HEK293 (cell line): ENCODE results near the gene POLL.

Experiments
- BCL11A ChIP-seq: fragments of 450-650 bp; formaldehyde crosslinking; IDR thresholded peaks from 2 replicates; pipeline ENCODE4 v1.5.1; 2016; ENCODE audit warnings: low read depth, missing biosample characterization, missing genetic modification characterization
- EGR2 ChIP-seq: fragments of 450-650 bp; formaldehyde crosslinking; IDR thresholded peaks from 2 replicates; pipeline ENCODE4 v1.5.1; 2016; ENCODE audit warnings: low read depth, missing biosample characterization, missing genetic modification characterization
- KLF16 ChIP-seq: fragments of 450-650 bp; formaldehyde crosslinking; IDR thresholded peaks from 2 replicates; pipeline ENCODE4 v1.5.1; 2017; ENCODE audit warnings: missing biosample characterization, missing genetic modification characterization
- KLF8 ChIP-seq: fragments of 450-650 bp; formaldehyde crosslinking; IDR thresholded peaks from 2 replicates; pipeline ENCODE4 v1.5.1; 2016; ENCODE audit warnings: missing biosample characterization, missing genetic modification characterization
- OVOL3 ChIP-seq: fragments of 450-650 bp; formaldehyde crosslinking; IDR thresholded peaks from 2 replicates; pipeline ENCODE4 v1.5.1; 2016; ENCODE audit warnings: missing biosample characterization, missing genetic modification characterization
- SALL2 ChIP-seq: fragments of 450-650 bp; formaldehyde crosslinking; IDR thresholded peaks from 2 replicates; pipeline ENCODE4 v1.5.0; 2017; ENCODE audit warnings: missing biosample characterization, mild to moderate bottlenecking, missing genetic modification characterization, borderline replicate concordance
- SP7 ChIP-seq: fragments of 450-650 bp; formaldehyde crosslinking; IDR thresholded peaks from 2 replicates; pipeline ENCODE4 v1.5.1; 2016; ENCODE audit warnings: missing biosample characterization, missing genetic modification characterization
- ZBTB17 ChIP-seq: fragments of 450-650 bp; formaldehyde crosslinking; IDR thresholded peaks from 2 replicates; pipeline ENCODE4 v1.5.1; 2016; ENCODE audit warnings: missing biosample characterization, missing genetic modification characterization
- ZNF121 ChIP-seq: fragments of 450-650 bp; formaldehyde crosslinking; IDR thresholded peaks from 2 replicates; pipeline ENCODE4 v1.5.1; 2016; ENCODE audit warnings: missing biosample characterization, missing genetic modification characterization
- ZNF132 ChIP-seq: fragments of 450-650 bp; formaldehyde crosslinking; IDR thresholded peaks from 2 replicates; pipeline ENCODE4 v1.5.1; 2017; ENCODE audit warnings: missing biosample characterization, missing genetic modification characterization, borderline replicate concordance
- ZNF133 ChIP-seq: fragments of 450-650 bp; formaldehyde crosslinking; IDR thresholded peaks from 2 replicates; pipeline ENCODE4 v1.5.1; 2016; ENCODE audit warnings: missing biosample characterization, missing genetic modification characterization
- ZNF140 ChIP-seq: fragments of 450-650 bp; formaldehyde crosslinking; IDR thresholded peaks from 2 replicates; pipeline ENCODE4 v1.5.1; 2016; ENCODE audit warnings: missing biosample characterization, missing genetic modification characterization
- ZNF175 ChIP-seq: fragments of 450-650 bp; formaldehyde crosslinking; IDR thresholded peaks from 2 replicates; pipeline ENCODE4 v1.5.1; 2016; ENCODE audit warnings: missing biosample characterization, missing genetic modification characterization
- ZNF350 ChIP-seq: fragments of 450-650 bp; formaldehyde crosslinking; IDR thresholded peaks from 2 replicates; pipeline ENCODE4 v1.5.0; 2017; ENCODE audit warnings: missing biosample characterization, mild to moderate bottlenecking, missing genetic modification characterization
- ZNF362 ChIP-seq: fragments of 450-650 bp; formaldehyde crosslinking; IDR thresholded peaks from 2 replicates; pipeline ENCODE4 v1.5.1; 2016; ENCODE audit warnings: missing biosample characterization, missing genetic modification characterization
- ZNF426 ChIP-seq: fragments of 450-650 bp; formaldehyde crosslinking; IDR thresholded peaks from 2 replicates; pipeline ENCODE4 v1.5.1; 2017; ENCODE audit warnings: missing biosample characterization, missing genetic modification characterization, mild to moderate bottlenecking, inconsistent platforms, moderate library complexity
- ZNF510 ChIP-seq: fragments of 450-650 bp; formaldehyde crosslinking; IDR thresholded peaks from 2 replicates; pipeline ENCODE4 v1.5.1; 2018; ENCODE audit warnings: mild to moderate bottlenecking, missing genetic modification characterization, missing biosample characterization; ENCODE audit not compliant: insufficient replicate concordance
- ZNF514 ChIP-seq: fragments of 450-650 bp; formaldehyde crosslinking; IDR thresholded peaks from 2 replicates; pipeline ENCODE4 v1.5.1; 2016; ENCODE audit warnings: missing biosample characterization, missing genetic modification characterization
- ZNF544 ChIP-seq: fragments of 450-650 bp; formaldehyde crosslinking; IDR thresholded peaks from 2 replicates; pipeline ENCODE4 v1.5.0; 2017; ENCODE audit warnings: missing biosample characterization, missing genetic modification characterization
- ZNF555 ChIP-seq: fragments of 450-650 bp; formaldehyde crosslinking; conservative IDR thresholded peaks from 2 replicates; pipeline ENCODE4 v1.5.1; 2017; ENCODE audit warnings: missing biosample characterization, mild to moderate bottlenecking, missing genetic modification characterization, inconsistent platforms
- ZNF558 ChIP-seq: fragments of 450-650 bp; formaldehyde crosslinking; IDR thresholded peaks from 2 replicates; pipeline ENCODE4 v1.5.1; 2016; ENCODE audit warnings: missing biosample characterization, missing genetic modification characterization
- ZNF658 ChIP-seq: fragments of 450-650 bp; formaldehyde crosslinking; IDR thresholded peaks from 2 replicates; pipeline ENCODE4; 2016; ENCODE audit warnings: missing biosample characterization, missing genetic modification characterization
- ZNF704 ChIP-seq: fragments of 450-650 bp; formaldehyde crosslinking; IDR thresholded peaks from 2 replicates; pipeline ENCODE4 v1.5.1; 2016; ENCODE audit warnings: missing biosample characterization, missing genetic modification characterization
- ZNF777 ChIP-seq: fragments of 450-650 bp; formaldehyde crosslinking; IDR thresholded peaks from 2 replicates; pipeline ENCODE4 v1.5.1; 2017; ENCODE audit warnings: missing biosample characterization, missing genetic modification characterization, borderline replicate concordance
- ZSCAN23 ChIP-seq: fragments of 450-650 bp; formaldehyde crosslinking; IDR thresholded peaks from 2 replicates; pipeline ENCODE4 v1.5.1; 2016; ENCODE audit warnings: missing biosample characterization, missing genetic modification characterization
- TF ChIP-seq, protein P1 (sequence below): fragments of 450-650 bp; formaldehyde crosslinking; IDR thresholded peaks from 2 replicates; pipeline ENCODE4 v1.5.1; 2016; ENCODE audit warnings: missing biosample characterization, missing genetic modification characterization, low read depth
- TF ChIP-seq, protein P2 (sequence below): fragments of 450-650 bp; formaldehyde crosslinking; IDR thresholded peaks from 2 replicates; pipeline ENCODE4; 2016; ENCODE audit warnings: missing biosample characterization, missing genetic modification characterization
- TF ChIP-seq, protein P3 (sequence below): fragments of 450-650 bp; formaldehyde crosslinking; IDR thresholded peaks from 2 replicates; pipeline ENCODE4 v1.5.1; 2016; ENCODE audit warnings: missing biosample characterization, missing genetic modification characterization
- TF ChIP-seq, protein P4 (sequence below): fragments of 450-650 bp; formaldehyde crosslinking; IDR thresholded peaks from 2 replicates; pipeline ENCODE4 v1.5.1; 2016; ENCODE audit warnings: missing biosample characterization, missing genetic modification characterization, borderline replicate concordance

POLL gene

GRCh38 chr10:101595591-101596433, 7.8 kb upstream of the POLL start (continued):
- TF ChIP-seq, protein P1, sequence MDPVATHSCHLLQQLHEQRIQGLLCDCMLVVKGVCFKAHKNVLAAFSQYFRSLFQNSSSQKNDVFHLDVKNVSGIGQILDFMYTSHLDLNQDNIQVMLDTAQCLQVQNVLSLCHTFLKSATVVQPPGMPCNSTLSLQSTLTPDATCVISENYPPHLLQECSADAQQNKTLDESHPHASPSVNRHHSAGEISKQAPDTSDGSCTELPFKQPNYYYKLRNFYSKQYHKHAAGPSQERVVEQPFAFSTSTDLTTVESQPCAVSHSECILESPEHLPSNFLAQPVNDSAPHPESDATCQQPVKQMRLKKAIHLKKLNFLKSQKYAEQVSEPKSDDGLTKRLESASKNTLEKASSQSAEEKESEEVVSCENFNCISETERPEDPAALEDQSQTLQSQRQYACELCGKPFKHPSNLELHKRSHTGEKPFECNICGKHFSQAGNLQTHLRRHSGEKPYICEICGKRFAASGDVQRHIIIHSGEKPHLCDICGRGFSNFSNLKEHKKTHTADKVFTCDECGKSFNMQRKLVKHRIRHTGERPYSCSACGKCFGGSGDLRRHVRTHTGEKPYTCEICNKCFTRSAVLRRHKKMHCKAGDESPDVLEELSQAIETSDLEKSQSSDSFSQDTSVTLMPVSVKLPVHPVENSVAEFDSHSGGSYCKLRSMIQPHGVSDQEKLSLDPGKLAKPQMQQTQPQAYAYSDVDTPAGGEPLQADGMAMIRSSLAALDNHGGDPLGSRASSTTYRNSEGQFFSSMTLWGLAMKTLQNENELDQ (tag by site-specific recombination): no peak
- no peak for TF ChIP-seq ZNF426 (tag by site-specific recombination)
- TF ChIP-seq ZNF133 (tag by site-specific recombination): no peak
- no peak for TF ChIP-seq ZNF514 (tag by site-specific recombination)
- TF ChIP-seq, protein P2, sequence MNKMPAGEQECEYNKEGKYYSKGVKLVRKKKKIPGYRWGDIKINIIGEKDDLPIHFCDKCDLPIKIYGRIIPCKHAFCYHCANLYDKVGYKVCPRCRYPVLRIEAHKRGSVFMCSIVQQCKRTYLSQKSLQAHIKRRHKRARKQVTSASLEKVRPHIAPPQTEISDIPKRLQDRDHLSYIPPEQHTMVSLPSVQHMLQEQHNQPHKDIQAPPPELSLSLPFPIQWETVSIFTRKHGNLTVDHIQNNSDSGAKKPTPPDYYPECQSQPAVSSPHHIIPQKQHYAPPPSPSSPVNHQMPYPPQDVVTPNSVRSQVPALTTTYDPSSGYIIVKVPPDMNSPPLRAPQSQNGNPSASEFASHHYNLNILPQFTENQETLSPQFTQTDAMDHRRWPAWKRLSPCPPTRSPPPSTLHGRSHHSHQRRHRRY (tag by site-specific recombination): no peak
- no peak for TF ChIP-seq ZNF558
- peak; percentile 76 for TF ChIP-seq ZBTB17 (tag by site-specific recombination)
- no peak for TF ChIP-seq ZNF132 (tag by site-specific recombination)
- TF ChIP-seq ZNF121 (tag by site-specific recombination): no peak
- no peak for TF ChIP-seq ZNF510 (tag by site-specific recombination)
- TF ChIP-seq, protein P3, sequence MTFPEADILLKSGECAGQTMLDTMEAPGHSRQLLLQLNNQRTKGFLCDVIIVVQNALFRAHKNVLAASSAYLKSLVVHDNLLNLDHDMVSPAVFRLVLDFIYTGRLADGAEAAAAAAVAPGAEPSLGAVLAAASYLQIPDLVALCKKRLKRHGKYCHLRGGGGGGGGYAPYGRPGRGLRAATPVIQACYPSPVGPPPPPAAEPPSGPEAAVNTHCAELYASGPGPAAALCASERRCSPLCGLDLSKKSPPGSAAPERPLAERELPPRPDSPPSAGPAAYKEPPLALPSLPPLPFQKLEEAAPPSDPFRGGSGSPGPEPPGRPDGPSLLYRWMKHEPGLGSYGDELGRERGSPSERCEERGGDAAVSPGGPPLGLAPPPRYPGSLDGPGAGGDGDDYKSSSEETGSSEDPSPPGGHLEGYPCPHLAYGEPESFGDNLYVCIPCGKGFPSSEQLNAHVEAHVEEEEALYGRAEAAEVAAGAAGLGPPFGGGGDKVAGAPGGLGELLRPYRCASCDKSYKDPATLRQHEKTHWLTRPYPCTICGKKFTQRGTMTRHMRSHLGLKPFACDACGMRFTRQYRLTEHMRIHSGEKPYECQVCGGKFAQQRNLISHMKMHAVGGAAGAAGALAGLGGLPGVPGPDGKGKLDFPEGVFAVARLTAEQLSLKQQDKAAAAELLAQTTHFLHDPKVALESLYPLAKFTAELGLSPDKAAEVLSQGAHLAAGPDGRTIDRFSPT (tag by site-specific recombination): no peak
- TF ChIP-seq ZNF544 (tag by site-specific recombination): no peak
- TF ChIP-seq, protein P4, sequence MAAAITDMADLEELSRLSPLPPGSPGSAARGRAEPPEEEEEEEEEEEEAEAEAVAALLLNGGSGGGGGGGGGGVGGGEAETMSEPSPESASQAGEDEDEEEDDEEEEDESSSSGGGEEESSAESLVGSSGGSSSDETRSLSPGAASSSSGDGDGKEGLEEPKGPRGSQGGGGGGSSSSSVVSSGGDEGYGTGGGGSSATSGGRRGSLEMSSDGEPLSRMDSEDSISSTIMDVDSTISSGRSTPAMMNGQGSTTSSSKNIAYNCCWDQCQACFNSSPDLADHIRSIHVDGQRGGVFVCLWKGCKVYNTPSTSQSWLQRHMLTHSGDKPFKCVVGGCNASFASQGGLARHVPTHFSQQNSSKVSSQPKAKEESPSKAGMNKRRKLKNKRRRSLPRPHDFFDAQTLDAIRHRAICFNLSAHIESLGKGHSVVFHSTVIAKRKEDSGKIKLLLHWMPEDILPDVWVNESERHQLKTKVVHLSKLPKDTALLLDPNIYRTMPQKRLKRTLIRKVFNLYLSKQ (tag by site-specific recombination): no peak
- no peak for TF ChIP-seq ZNF658 (tag by site-specific recombination)
- TF ChIP-seq ZNF362: no peak
- TF ChIP-seq ZNF704 (tag by site-specific recombination): no peak
- no peak for TF ChIP-seq ZNF140 (tag by site-specific recombination)
- no peak for TF ChIP-seq SALL2 (tag by site-specific recombination)
- no peak for TF ChIP-seq OVOL3 (tag by site-specific recombination)
- no peak for TF ChIP-seq ZSCAN23 (tag by site-specific recombination)
- TF ChIP-seq EGR2 (tag by site-specific recombination): no peak
- TF ChIP-seq KLF8: peak; percentile 40
- TF ChIP-seq BCL11A (tag by site-specific recombination): peak; percentile 74; the same call in 1 of the 2 replicates
- no peak for TF ChIP-seq KLF16 (tag by site-specific recombination)
- TF ChIP-seq ZNF350 (tag by site-specific recombination): no peak
- TF ChIP-seq ZNF777 (tag by site-specific recombination): no peak
- no peak for TF ChIP-seq ZNF555
- no peak for TF ChIP-seq ZNF175 (tag by site-specific recombination)
- peak; percentile 46; the same call in 1 of the 2 replicates for TF ChIP-seq SP7 (tag by site-specific recombination)
